T1000 (cell line): Measurements from ENCODE around the gene SDR39U1.
"Not testable (repeated sequence)": the region's sequence is repeated elsewhere in the genome, so short reads cannot be mapped to it uniquely, and the experiment has no call there.

Experiments
- DNase-seq: peaks from one replicate; lab custom pipeline; 2025; ENCODE audit warnings: mixed read lengths; lab: John Stamatoyannopoulos, UW

SDR39U1 gene, protein sequence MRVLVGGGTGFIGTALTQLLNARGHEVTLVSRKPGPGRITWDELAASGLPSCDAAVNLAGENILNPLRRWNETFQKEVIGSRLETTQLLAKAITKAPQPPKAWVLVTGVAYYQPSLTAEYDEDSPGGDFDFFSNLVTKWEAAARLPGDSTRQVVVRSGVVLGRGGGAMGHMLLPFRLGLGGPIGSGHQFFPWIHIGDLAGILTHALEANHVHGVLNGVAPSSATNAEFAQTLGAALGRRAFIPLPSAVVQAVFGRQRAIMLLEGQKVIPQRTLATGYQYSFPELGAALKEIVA

DNA sequence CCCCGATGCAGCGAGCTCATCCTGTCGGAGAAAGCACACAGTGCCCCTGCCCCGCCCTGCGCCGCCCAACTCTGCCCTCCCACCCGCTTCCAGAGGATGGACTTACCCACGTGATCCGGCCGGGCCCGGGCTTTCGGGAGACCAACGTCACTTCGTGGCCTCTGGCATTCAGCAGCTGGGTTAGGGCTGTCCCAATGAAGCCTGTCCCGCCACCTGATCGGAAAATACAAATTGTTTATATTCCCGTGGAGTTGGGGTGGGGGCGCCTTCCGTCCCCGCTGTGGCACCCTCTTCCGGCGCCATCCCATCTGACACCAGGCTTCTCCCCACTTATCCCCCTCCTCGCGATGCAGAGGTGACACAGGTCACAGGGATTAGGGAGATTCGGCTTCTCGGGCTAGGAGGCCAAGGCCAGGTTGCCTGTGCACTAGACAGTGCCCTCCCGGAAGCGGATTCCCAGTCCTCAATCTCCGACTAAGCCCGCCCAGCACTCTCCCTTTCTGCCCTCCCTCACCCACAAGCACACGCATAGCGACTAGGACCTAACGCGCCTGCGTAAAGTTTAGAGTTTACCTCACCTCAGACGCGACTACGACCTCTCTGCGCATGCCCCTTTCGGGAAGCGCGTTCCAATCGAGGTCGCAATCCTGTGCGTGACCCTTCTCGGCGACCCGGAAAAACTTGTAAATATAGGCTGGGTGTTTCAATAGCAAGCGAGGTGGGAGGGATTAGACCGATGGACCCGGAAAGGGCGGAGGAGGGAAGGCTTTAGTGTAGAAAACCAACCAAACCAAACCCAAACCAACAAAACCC lies at the start of gene SDR39U1:
Gene SDR39U1 (minus strand): TSS at position 537 of the 813 bp plus-strand sequence. CDS start 7 bp downstream, at position 530.
- DNase-seq = peak; percentile 94

DNA sequence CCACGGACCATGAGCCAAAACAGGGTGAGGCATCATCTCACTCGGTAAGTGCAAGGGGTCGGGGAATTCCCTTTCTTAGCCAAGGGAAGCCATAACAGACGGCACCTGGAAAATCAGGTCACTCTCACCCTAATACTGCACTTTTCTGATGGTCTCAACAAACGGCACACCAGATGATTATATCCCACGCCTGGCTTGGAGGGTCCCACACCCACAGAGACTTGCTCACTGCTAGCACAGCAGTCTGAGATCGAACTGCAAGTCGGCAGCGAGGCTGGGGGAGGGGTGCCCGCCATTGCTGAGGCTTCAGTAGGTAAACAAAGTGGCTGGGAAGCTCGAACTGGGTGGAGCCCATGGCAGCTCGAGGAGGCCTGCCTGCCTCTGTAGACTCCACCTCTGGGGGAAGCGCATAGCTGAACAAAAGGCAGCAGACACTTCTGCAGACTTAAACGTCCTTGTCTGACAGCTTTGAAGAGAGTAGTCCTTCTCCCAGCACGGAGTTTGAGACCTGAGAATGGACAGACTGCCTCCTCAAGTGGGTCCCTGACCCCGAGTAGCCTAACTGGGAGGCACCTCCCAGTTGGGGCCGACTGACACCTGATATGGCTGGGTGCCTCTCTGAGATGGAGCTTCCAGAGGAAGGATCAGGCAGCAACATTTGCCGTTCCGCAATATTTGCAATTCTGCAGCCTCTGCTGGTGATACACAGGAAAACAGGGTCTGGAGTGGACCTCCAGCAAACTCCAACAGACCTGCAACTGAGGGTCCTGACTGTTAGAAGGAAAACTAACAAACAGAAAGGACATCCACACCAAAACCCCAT lies 49.2 kb upstream of the SDR39U1 start:
- not testable (repeated sequence) for DNase-seq

DNA sequence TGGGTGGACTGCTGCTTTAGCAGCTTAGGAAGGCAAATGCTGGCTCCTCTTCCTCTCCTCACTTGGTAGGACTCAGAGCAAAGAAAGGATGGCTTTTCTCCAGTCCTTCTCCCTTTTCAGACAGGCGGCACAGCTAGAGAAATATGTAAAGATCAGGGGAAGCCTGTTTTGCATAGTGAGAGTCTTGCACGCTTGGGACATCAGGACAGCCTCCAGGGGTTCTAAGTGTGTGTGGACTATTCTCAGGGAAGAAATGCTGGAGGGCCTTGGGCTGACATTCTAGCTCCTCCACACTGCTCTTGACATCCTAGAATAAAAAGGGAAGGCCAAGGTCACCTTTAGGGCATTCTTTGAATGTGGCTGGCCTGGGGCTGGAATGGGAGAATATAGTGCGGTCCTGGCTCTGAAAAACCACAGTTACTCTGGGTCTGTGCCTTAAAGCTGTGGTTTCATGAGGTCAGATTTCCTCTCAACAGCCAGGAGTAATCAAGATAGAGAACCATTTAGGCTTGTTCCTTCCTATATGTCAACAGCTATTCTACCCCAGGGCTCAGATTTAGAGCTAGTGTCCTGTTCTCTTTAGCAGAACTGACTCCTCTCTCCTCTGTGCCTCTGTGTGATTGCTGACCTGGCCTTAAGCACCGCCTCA lies 41.2 kb upstream of the SDR39U1 start:
- no peak for DNase-seq

DNA sequence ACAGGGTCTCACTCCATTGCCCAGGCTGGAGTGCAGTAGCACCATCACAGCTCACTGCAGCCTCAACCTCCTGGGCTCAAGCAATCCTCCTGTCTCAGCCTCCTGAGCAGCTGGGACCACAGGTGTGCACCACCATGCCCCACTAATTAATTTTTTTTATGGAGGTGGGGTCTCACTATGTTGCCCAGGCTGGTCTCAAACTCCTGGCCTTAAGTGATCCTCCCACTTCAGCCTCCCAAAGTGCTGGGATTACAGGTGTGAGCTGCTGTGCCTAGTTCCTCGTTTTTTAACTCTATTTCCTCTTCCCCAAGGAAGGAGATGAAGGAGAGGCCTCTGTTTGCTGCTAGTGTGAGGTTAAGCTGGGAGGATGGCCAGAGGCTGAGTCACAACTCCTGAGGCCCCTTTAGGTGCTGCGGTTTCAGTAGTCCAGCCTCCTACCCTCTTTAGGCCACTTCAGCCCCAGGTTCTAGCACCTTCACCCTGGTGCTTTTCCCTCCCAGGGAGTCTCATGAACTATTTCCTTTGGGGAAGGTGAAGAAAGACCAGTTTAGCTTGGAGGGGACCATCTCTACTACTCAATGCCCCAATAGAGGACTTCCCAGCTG lies 40.2 kb upstream of the SDR39U1 start:
- DNase-seq = peak; percentile 11

DNA sequence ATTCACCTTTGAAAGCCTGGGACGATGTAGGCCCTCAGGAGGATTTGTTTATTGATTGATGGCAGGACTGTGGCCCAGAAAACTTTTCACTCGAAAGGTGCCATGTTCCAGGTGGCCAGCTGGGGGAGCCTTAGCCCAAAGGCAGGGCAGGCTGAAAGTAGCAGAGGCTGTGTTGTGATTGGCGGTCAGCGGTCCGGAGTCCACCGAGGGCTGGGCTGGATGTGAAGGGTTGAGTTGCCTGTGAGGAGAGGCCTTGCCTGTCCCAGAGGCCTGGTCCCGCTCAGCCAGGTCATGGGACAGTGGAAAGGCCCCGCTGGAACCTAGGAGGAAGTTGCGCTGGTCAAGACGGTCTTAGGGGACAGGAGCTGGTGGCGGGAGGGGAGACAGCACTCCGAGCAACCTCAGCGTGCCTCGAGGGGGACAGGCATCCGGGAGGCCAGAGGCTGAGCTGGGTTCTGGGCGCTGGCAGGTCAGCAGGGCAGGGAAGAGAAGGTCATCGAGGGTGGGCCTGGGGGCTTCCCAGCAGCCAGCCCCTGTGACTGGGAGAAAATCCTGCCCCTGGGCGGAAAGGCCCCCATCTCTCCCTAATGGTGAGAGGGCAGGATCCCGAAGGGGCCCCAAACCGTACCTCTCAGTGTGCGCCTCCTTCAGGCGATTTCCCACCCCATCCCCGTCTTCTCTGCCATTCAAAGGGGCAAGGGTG lies 39.2 kb upstream of the SDR39U1 start:
- no peak for DNase-seq

DNA sequence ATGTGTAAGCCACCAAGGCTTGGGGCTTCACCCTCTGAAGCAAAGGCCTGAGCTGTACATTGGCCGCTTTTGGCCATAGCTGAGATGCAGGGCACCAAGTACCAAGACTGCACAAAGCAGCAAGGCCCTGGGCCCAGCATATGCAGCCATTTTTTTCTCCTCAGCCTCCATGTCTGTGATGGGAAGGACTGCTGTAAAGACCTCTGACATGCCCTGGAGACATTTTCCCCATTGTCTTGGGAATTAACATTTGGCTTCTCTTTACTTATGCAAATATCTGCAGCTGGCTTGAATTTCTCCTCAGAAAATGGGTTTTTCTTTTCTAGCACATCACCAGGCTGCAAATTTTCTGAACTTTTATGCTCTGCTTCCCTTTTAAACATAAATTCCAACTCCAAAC lies 37.4 kb upstream of the SDR39U1 start:
- not testable (repeated sequence) for DNase-seq

DNA sequence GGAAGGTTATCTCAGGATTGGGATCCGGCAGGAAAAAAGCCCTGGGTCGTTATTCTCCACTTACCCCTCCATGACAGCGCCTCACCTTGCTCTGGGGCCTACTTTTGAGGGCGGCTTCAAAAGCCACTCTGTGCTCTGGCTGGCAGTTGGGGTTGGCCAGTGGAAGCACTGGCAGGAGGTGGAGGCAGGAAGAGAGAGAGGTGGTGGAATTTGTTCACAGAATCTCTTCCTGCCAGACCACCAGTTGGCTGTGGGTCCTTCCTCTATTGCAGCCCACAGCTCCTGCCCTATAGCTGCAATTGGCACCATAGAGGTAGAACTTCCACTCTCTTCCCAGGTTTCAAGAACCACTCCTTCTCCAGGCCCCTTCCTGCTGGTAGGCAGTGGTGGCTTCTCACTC lies 32.7 kb upstream of the SDR39U1 start:
- DNase-seq = no peak

DNA sequence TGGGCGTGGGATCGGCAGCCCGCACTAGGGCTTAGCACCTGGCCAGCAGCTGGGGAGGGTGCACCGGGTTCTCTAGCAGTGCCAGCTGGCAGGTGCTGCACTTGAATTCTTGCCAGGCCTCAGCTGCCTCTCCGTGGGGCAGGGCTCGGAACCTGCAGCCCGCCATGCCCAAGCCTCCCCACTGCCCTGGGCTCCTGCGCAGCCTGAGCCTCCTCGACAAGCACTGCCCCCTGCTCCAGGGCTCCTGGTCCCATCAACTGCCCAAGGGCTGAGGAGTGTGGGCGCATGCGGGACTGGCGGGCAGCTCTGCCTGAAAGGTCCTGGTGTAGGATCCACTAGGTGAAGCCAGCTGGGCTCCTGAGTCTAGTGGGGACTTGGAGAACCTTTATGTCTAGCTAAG lies 30.6 kb upstream of the SDR39U1 start:
- DNase-seq = no peak

DNA sequence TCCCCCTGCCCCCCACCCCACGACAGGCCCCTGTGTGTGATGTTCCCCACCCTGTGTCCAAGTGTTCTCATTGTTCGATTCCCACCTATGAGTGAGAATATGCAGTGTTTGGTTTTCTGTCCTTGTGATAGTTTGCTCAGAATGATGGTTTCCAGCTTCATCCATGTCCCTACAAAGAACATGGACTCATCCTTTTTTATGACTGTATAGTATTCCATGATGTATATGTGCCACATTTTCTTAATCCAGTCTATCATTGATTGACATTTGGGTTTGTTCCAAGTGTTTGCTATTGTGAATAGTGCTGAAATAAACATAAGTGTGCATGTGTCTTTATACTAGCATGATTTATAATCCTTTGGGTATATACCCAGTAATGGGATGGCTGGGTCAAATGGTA lies 27.9 kb upstream of the SDR39U1 start:
- not testable (repeated sequence) for DNase-seq

DNA sequence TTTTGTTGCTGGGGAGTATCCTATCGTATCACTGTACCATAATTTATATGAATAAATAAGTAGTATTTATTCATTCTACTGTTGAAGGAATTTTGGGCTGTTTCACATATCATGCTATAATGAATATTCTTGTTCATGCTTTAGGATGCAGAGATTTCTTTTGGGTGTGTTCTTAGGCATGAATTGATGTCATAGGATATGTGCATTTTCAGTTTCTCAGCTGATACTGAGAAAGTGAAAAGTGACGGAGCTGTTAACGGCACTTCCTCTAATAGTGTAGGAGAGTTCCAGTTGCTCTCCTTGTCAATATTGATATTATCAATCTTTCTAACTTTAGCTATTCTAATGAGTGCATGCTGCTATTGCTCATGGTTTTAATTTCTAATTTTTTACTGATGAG lies 23.2 kb upstream of the SDR39U1 start:
- DNase-seq = no peak

DNA sequence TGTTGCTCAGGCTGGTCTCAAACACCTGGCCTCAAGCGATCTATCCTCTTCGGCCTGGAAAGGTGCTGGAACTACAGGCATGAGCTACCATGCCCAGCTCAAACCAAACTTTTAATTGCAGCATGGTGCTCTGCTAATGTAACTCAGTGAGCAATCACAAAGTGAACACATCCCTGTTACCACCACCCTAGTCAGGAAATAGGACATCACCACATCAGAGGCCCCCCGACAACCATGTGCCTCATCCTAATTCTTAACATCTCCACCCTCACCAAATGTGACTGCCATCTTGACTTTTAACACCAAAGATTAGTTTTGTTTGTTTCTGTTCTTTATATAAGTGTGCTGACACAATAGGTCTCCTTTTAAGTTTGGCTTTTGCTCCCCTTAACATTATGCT lies 22.8 kb upstream of the SDR39U1 start:
- DNase-seq = no peak

DNA sequence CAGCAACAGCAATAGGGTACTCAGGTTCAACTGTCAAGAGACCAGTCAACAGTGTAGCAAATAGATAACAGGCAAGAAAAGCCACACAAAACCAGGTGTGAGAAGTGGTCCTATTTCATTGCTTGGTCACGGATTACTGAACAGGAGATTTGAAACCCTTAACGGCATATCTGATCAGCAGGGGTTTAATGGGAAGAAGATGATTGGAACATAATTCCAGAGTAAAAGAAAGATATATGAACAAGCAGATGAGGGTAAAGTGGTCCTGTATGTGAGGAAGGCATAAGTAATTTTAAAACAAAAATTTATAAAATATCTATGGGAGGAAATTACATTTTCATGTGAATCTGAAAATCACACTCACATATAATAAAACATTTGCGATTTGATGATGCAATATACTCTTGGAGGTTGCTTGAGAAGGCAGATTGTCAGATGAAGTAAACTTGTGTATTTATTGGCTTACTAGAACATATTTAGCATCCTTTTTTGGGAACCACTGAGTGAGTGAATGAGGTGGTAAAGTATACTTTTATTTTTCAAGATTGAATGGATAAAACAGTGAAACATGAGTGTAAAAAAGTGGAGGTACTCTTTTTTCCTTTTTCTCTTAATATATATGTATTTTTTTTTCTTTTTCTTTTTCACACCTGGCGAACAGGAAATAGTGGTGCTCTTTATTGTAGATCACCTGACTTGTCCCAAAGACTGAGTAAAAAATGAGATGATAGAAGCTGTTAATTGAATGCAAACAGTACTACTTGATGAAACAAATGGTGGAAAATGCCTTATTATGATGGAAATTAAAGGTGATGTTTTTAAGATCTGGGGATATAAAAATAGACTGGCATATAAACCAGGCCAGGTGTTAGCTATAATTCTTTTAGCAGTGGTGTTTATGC lies 21.6 kb upstream of the SDR39U1 start:
- DNase-seq = no peak

DNA sequence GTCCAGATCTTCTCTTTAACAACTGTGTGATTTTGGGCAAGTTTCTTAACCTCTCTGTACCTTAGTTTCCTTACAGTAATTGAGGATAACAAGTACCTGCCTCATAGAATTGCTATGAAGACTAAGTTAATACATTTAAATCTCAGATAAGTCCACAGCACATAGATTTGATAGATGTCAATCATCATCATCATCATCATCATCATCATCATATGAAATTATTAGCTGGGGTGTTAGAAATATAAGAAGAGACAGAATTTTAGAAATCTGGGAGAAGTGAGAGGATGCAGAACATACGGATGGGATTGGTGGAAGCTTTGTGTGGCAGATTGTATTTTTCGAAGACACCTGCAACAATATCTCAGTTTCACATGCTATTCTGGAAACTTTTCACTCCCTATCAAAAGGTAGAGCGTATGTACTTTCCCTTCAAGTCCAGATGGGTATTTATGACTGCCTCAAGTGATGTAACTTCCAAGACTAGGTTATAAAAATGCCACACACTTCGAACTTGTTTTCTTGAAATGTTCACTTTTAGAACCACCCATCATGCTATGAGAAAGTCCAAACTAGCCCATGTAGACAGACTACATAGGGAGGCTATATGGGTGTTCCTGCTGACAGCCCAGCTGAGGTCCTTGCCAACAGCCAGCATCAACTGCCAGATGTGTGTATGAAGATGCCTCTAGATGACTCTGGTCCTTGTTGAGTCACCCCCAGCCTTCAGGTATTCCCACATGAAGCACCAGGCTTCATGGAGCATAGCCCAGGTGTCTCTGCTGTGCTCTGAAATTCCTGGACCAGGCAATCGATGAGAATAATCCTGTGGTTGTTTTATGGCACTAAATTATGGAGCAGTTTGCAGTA lies 20.7 kb upstream of the SDR39U1 start:
- DNase-seq = no peak

DNA sequence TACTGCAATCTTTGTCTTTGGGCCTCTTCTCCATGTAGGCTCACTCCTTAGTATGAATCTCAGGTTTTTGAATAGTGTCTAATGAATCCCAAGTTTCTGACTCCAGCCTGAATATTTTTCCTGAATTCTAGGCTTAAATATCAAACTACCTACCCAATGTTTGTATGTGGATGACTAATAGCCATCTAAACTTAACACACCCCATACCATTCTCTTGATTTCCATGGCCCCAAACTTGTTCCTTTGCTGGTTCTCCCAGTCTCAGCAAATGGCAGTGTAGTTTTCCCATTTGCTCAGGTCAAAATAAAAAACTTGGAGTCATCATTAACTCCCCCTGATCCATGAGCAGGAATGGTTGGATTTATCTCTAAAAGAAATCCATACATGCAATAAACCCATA lies 18.8 kb upstream of the SDR39U1 start:
- DNase-seq = no peak

DNA sequence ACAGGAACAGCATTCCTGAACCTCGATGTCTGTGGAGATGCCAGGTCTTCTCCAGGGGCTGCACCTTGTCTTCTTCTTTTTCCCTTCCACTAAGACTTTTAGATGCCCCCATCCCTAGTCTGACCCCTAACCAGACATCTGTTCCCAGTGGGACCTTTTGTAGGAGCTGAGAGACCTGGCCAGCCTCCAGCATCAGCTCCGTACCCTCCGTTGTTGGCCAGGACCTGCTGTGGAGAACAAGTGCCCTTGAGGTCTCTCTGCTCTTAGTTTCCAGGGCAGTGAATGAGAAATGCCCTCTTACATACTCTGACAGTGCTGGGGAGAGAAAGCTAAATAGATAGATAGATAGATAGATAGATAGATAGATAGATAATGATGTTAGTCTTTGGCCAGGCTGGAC lies 16.8 kb upstream of the SDR39U1 start:
- DNase-seq = no peak

DNA sequence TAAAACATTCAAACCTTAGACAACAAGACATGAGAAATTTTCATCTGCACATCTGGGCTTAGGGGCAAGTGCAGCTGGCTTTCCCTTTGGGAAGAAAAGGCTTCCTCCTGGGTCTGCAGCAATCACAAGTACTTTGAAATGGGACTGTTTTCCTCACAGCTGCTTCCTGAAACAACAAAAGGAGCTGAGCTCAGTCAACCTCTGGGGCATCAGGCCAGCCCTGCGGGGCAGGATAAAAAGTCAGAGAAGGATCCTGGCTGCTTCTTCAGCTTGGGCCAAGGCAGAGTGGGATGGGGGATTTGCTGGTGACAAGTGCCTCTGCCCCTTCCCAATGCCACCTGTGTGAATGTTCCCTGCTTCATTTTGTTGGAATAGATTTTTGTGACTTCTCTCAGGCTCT lies 16.2 kb upstream of the SDR39U1 start:
- DNase-seq = no peak

DNA sequence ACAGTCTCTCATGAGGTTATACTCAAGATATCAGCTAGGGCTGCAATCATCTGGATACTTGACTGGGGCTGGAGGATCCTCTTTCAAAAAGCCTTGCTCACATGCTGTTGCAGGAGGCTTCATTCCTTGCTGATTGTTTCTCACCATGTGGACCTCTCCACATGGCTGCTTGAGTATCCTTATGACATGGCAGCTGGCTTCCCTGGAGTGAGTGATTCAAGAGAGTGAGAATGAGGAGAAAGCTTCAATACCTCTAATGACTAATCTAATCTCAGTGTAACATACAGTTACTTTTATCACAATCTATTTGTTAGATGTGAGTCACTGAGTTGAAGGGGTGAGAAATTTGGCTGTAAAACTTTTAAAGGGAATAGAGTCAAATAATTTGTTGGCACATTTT lies 14.4 kb upstream of the SDR39U1 start:
- DNase-seq = no peak

DNA sequence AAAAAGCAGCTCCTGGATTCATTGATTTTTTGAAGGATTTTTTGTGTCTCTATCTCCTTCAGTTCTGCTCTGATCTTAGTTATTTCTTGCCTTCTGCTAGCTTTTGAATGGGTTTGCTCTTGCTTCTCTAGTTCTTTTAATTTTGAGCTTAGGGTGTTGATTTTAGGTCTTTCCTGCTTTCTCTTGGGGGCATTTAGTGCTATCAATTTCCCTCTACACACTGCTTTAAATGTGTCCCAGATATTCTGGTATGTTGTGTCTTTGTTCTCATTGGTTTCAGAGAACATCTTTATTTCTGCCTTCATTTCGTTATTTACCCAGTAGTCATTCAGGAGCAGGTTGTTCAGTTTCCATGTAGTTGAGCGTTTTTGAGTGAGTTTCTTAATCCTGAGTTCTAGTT lies 8.3 kb upstream of the SDR39U1 start:
- not testable (repeated sequence) for DNase-seq
